B cell (primary cell): Measurements from ENCODE around the gene ZNF516. TPM values are rescaled to one million over a fixed set of nuclear protein-coding genes. Genes with fewer than 3 reads are reported as not detected.

ENCODE experiments used
- ATAC-seq: fragments of 200-7000 bp; cut with Tn5 transposase; one replicate; pipeline ENCODE4 v1.10.0; 2021; ENCODE audit warnings: low read depth, mild to moderate bottlenecking, moderate number of reproducible peaks, moderate library complexity
- CTCF ChIA-PET: fragments of 350-600 bp; sonication (Branson Sonifier 250); formaldehyde crosslinking; loops from one replicate; lab custom pipeline; 2021; ENCODE audit warnings: antibody characterized with exemption, inconsistent platforms; lab: Charles Lee
- POLR2A ChIA-PET: fragments of 350-600 bp; sonication (Branson Sonifier 250); formaldehyde crosslinking; loops from one replicate; lab custom pipeline; 2021; ENCODE audit warnings: antibody characterized with exemption; lab: Charles Lee
- DNase-seq: peaks from one replicate; pipeline ENCODE4 v3.0.0; 2013
- H2AFZ ChIP-seq: 2 replicates; pipeline ENCODE4 v1.6.1; 2012; ENCODE audit warnings: mild to moderate bottlenecking, low read depth, low read length; ENCODE audit not compliant: insufficient read depth, poor library complexity, severe bottlenecking
- H3K27ac ChIP-seq, 2 donors: 1 replicate in 1 of 2; 2 replicates in 1 of 2; pipeline ENCODE4 v1.5.1; 2012 to 2013; ENCODE audit warnings: low read length in 2 of 2, mild to moderate bottlenecking in 2 of 2, moderate library complexity in 1 of 2
- H3K27me3 ChIP-seq, 4 experiments: fragments of 200-600 bp in 1 of 4; sonication (generic) in 1 of 4; replicated peaks in 1 of 4; 1 replicate in 2 of 4; 2 replicates in 2 of 4; pipeline versions ENCODE4 v1.6.1 to v1.7.0; 2013 to 2016; ENCODE audit warnings: low read length in 3 of 4, mild to moderate bottlenecking in 2 of 4, mixed read lengths in 1 of 4, moderate library complexity in 1 of 4; ENCODE audit not compliant: insufficient read depth in 4 of 4, control insufficient read depth in 3 of 4; ENCODE audit errors: control extremely low read depth in 1 of 4
- H3K36me3 ChIP-seq, 2 experiments: replicated peaks in 1 of 2; 1 replicate in 1 of 2; 2 replicates in 1 of 2; pipeline versions ENCODE4 v1.6.1 to v1.7.1; 2013; ENCODE audit warnings: low read length in 1 of 2; ENCODE audit not compliant: insufficient read depth in 2 of 2, control insufficient read depth in 1 of 2; ENCODE audit errors: control extremely low read depth in 1 of 2, extremely low read depth in 1 of 2
- H3K4me1 ChIP-seq, 2 donors: fragments of 200-600 bp in 1 of 2; sonication (generic) in 1 of 2; 1 replicate in 1 of 2; 2 replicates in 1 of 2; pipeline versions ENCODE4 v1.5.1 to v1.6.1; 2013 to 2017; ENCODE audit warnings: low read length in 2 of 2; ENCODE audit not compliant: control insufficient read depth in 2 of 2, insufficient read depth in 2 of 2
- H3K4me2 ChIP-seq: replicated peaks from 2 replicates; pipeline ENCODE3; 2012; ENCODE audit warnings: mild to moderate bottlenecking, low read depth, low read length; ENCODE audit not compliant: poor library complexity, severe bottlenecking
- H3K4me3 ChIP-seq, 5 experiments: fragments of 200-600 bp in 1 of 5; sonication (generic) in 1 of 5; 1 replicate in 3 of 5; 2 replicates in 2 of 5; pipeline versions ENCODE4 v1.5.1 to v1.7.0; 2011 to 2016; ENCODE audit warnings: low read length in 4 of 5, mild to moderate bottlenecking in 4 of 5, low read depth in 2 of 5, control low read depth in 1 of 5, moderate library complexity in 1 of 5; ENCODE audit not compliant: insufficient read depth in 1 of 5; ENCODE audit errors: control extremely low read depth in 1 of 5, extremely low read depth in 1 of 5
- H3K79me2 ChIP-seq: fragments of 200-600 bp; sonication (generic); one replicate; pipeline ENCODE4 v1.6.0; 2016; ENCODE audit warnings: low read length; ENCODE audit not compliant: control insufficient read depth, insufficient read depth
- H3K9ac ChIP-seq: fragments of 200-600 bp; sonication (generic); 2 replicates; pipeline ENCODE4 v1.6.1; 2017; ENCODE audit warnings: mild to moderate bottlenecking, low read length, moderate library complexity
- H3K9me3 ChIP-seq, 3 donors: one replicate each; pipeline versions ENCODE4 v1.6.1 to v1.7.1; 2013; ENCODE audit warnings: low read length in 2 of 3; ENCODE audit not compliant: control insufficient read depth in 2 of 3, insufficient read depth in 1 of 3; ENCODE audit errors: control extremely low read depth in 1 of 3
- H4K20me1 ChIP-seq: 2 replicates; pipeline ENCODE4 v1.6.0; 2012; ENCODE audit warnings: mild to moderate bottlenecking, low read length; ENCODE audit not compliant: insufficient read depth, control insufficient read depth, poor library complexity, severe bottlenecking
- H3K27ac Mint-ChIP-seq: one replicate; pipeline ENCODE4 v1.8.0; 2021; ENCODE audit warnings: mixed read lengths
- H3K27me3 Mint-ChIP-seq: one replicate; pipeline ENCODE4 v1.8.0; 2021; ENCODE audit warnings: mixed read lengths
- H3K4me1 Mint-ChIP-seq: one replicate; pipeline ENCODE4 v1.8.0; 2021; ENCODE audit warnings: mixed read lengths
- H3K4me3 Mint-ChIP-seq: one replicate; pipeline ENCODE4 v1.8.0; 2021; ENCODE audit warnings: mixed read lengths
- H3K9me3 Mint-ChIP-seq: one replicate; pipeline ENCODE4 v1.8.0; 2022; ENCODE audit warnings: mixed read lengths; ENCODE audit not compliant: insufficient read depth
- CTCF ChIP-seq: fragments of 200-600 bp; IDR thresholded peaks from one replicate; pipeline ENCODE4 v1.8.0; 2022; ENCODE audit warnings: antibody characterized with exemption, mild to moderate bottlenecking
- EZH2 ChIP-seq: IDR thresholded peaks from 2 replicates; pipeline ENCODE4 v1.6.1; 2012; ENCODE audit warnings: borderline replicate concordance, low read depth, mild to moderate bottlenecking, moderate library complexity, low read length; ENCODE audit not compliant: insufficient read depth, poor library complexity, severe bottlenecking
- WGBS: methylation state at CpG from one replicate; pipeline ENCODE4 v1.1.5; 2013; ENCODE audit warnings: missing lambda C conversion rate; ENCODE audit not compliant: insufficient coverage; 5-methylcytosine and 5-hydroxymethylcytosine counted together
- intact Hi-C: fragments of 100-400 bp; cut with micrococcal nuclease; formaldehyde crosslinking; loops from one replicate; pipeline ENCODE4 v1.10.0; 2022
- polyA plus RNA-seq: library from polyadenylated mRNA; depleted of rRNA; stranded (reverse); fragments of >200 nt; gene quantifications from 2 replicates; pipeline ENCODE4 v1.2.3, GENCODE V29; 2012
- total RNA-seq, 2 donors: library from RNA; stranded (reverse); fragments of 120-200 nt in 1 of 2; gene quantifications; 1 replicate in 1 of 2; 2 replicates in 1 of 2; pipeline versions ENCODE4 v1.2.3 to v1.2.4, GENCODE V29; 2013 to 2022

ZNF516 gene
- total and polyA plus RNA-seq, 2 donors (not counting 1 experiment from before 2014, with no cell fraction given): 6.7 to 27.1 TPM

DNA sequence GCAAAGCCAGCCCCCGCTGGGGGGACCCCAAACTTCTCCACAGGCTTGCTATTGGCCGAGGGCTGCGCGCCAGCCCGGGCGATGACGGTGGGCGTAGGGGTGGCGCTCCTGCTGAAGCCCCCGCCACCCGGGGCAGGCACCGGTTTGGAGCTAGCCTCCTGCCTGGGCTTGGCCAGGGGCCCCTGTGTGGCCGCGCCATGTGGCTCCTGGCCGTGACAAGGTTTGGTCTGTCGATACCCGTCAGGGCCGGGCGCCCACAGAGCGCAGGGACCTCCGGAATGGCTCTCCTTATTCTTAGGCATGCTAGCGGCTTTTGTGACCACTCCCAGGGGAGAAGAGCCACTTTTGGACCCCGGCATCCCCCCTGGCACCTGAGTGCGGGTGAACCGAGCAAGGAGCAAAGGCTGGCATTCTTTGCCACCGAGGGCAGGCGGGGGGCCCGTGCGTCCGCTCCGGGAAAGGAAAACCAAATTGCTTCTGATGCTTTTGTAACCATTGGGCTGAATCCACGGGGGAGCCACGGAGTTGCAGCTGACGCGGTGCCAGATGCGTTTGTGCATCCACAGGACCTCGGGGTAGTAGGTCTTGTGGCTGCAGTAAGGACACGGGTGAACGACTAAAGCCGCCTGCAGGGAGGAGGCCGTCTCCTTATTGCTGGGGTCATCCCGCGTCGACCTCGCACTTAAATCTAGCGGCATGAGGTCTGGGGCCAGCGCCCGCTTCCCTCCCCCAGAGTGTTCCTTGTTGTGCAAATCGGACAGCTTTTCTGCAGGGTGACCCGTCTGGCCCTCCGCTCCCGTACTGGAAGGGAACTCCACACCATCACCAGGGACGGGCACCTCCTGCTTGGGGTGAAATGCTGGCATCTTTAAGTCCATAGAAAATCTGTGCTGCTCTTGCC is 115.6 kb downstream of the ZNF516 start:
- TF ChIP-seq CTCF (no peak), EZH2 (no peak)
- Histone ChIP-seq H3K4me1 (peaks cover 13 to 14% of the 10 kb centered on the region in 2 donors), H3K9ac (no peak overlapping the region), H3K27ac (no peak overlapping the region), H3K36me3 (peaks cover 0 to 6% of the 10 kb centered on the region in 2 experiments), H3K4me3 (no peak overlapping the region), H2AFZ (no peak overlapping the region), H3K79me2 (peaks cover 7% of the 10 kb centered on the region), H3K4me2 (no peak overlapping the region), H3K9me3 (peaks cover 0 to 3% (median 0%) of the 10 kb centered on the region in 3 donors), H4K20me1 (peaks cover 8% of the 10 kb centered on the region), H3K27me3 (no peaks in the 10 kb centered on the region)
- Mint-ChIP-seq H3K9me3 (no peaks in the 10 kb centered on the region), H3K4me3 (no peak overlapping the region), H3K27ac (no peak overlapping the region), H3K27me3 (no peaks in the 10 kb centered on the region), H3K4me1 (peaks cover 18% of the 10 kb centered on the region)
- intact Hi-C loops: no loop called here
- WGBS: 96% methylated on average over 50 of the region's 53 CpGs
- ATAC-seq (no peak), DNase-seq (no peak)
- CTCF ChIA-PET: interaction anchor here (0.7 kb wide), 1 partner anchor 11 kb away, joined by 3 read pairs; no protein-coding TSS in a partner anchor
- POLR2A ChIA-PET: no interaction called here
